Small intestine (tissue), 7 donors: ENCODE results near the gene C1QTNF8. TPM values are rescaled to one million over a fixed set of nuclear protein-coding genes. Genes with fewer than 3 reads are reported as not detected.

Source experiments
- DNase-seq, 2 donors: peaks; one replicate each; pipeline versions ENCODE4 v3.0.0 to v3.0.0-alpha.2; 2013
- FAIRE-seq: peaks from 2 replicates; lab custom pipeline; 2012; peaks lifted over from hg19 to GRCh38; lab: Jason Lieb, UNC
- H3K27ac ChIP-seq, 3 donors: one replicate each; pipeline ENCODE4 v1.5.1; 2013; ENCODE audit warnings: low read length in 2 of 3, mild to moderate bottlenecking in 2 of 3, control low read depth in 1 of 3, inconsistent platforms in 1 of 3, low read depth in 1 of 3, moderate library complexity in 1 of 3
- H3K27me3 ChIP-seq, 3 donors: one replicate each; pipeline ENCODE4 v1.6.1; 2013; ENCODE audit warnings: low read length in 3 of 3, inconsistent platforms in 1 of 3; ENCODE audit not compliant: control insufficient read depth in 3 of 3, insufficient read depth in 3 of 3
- H3K36me3 ChIP-seq, 3 donors: one replicate each; pipeline ENCODE4 v1.6.1; 2013; ENCODE audit warnings: low read length in 3 of 3, inconsistent platforms in 1 of 3, low read depth in 1 of 3, mild to moderate bottlenecking in 1 of 3, moderate library complexity in 1 of 3; ENCODE audit not compliant: control insufficient read depth in 3 of 3, insufficient read depth in 2 of 3
- H3K4me1 ChIP-seq, 3 donors: one replicate each; pipeline ENCODE4 v1.6.1; 2013; ENCODE audit warnings: low read length in 2 of 3, inconsistent platforms in 1 of 3, low read depth in 1 of 3, mild to moderate bottlenecking in 1 of 3, moderate library complexity in 1 of 3; ENCODE audit not compliant: control insufficient read depth in 3 of 3, insufficient read depth in 2 of 3
- H3K4me3 ChIP-seq, 3 donors: one replicate each; pipeline ENCODE4 v1.5.1; 2013; ENCODE audit warnings: low read length in 3 of 3, control low read depth in 1 of 3, inconsistent platforms in 1 of 3, low read depth in 1 of 3, mild to moderate bottlenecking in 1 of 3, moderate library complexity in 1 of 3
- H3K9me3 ChIP-seq, 2 donors: one replicate each; pipeline ENCODE4 v1.6.1; 2013; ENCODE audit warnings: low read depth in 1 of 2, low read length in 1 of 2; ENCODE audit not compliant: control insufficient read depth in 2 of 2, insufficient read depth in 1 of 2
- WGBS, 3 donors: extraction: QIAGEN DNeasy Blood & Tissue Kit; methylation state at CpG; one replicate each; pipeline ENCODE4 v1.1.7; 2013; 5-methylcytosine and 5-hydroxymethylcytosine counted together
- polyA plus RNA-seq, 4 donors: library from polyadenylated mRNA; stranded (reverse) in 3 of 4; unstranded in 1 of 4; fragments of 200-250 nt in 3 of 4; fragments of 120-200 nt in 1 of 4; gene quantifications; one replicate each; pipeline versions ENCODE4 v1.2.1 to v1.2.3, GENCODE V29; 2013
- donor health status: healthy with polysubstance abuse.
- donor health status: control.
- donor health status: control.
- donor health status: Bipolar disorder and iron deficiency.
- donor health status: healthy.

Gene C1QTNF8
- polyA plus RNA-seq, 4 donors = 0.07 TPM; not detected in 3

GRCh38 chr16:1049113-1049975, 46.7 kb downstream of the C1QTNF8 start:
- WGBS, 3 donors = 38 to 76% (median 62%) methylated on average over 25 to 31 of the region's 31 CpGs
- peaks cover 0 to 7% of the 10 kb centered on the region in 2 donors for H3K9me3 ChIP-seq
- H3K4me1 ChIP-seq = peaks cover 0 to 8% (median 0%) of the 10 kb centered on the region in 3 donors
- H3K36me3 ChIP-seq = no peaks in the 10 kb centered on the region
- H3K27ac ChIP-seq = no peak overlapping the region
- FAIRE-seq (no peak), DNase-seq (no peak)
- H3K4me3 ChIP-seq = no peak overlapping the region
- H3K27me3 ChIP-seq = peaks cover 0 to 3% (median 0%) of the 10 kb centered on the region in 3 donors

GRCh38 chr16:1048442-1049112, 47.5 kb downstream of the C1QTNF8 start:
- Histone ChIP-seq H3K9me3 (peaks cover 0 to 7% of the 10 kb centered on the region in 2 donors), H3K27me3 (peaks cover 0 to 3% (median 0%) of the 10 kb centered on the region in 3 donors), H3K27ac (no peak overlapping the region), H3K4me1 (peaks cover 0 to 8% (median 0%) of the 10 kb centered on the region in 3 donors), H3K36me3 (no peaks in the 10 kb centered on the region), H3K4me3 (no peak overlapping the region)
- WGBS, 3 donors = 11 to 20% (median 18%) methylated on average over 30 to 37 of the region's 37 CpGs
- peak; percentile 20 to 65 for DNase-seq
- FAIRE-seq = no peak

GRCh38 chr16:1047801-1048200, 48.2 kb downstream of the C1QTNF8 start:
- peaks cover 0 to 7% of the 10 kb centered on the region in 2 donors for H3K9me3 ChIP-seq
- WGBS, 3 donors = 70 to 77% (median 75%) methylated on average over 15 to 16 of the region's 16 CpGs
- no peak for DNase-seq
- no peaks in the 10 kb centered on the region for H3K36me3 ChIP-seq
- peaks cover 0 to 8% (median 0%) of the 10 kb centered on the region in 3 donors for H3K4me1 ChIP-seq
- H3K27me3 ChIP-seq = peaks cover 0 to 3% (median 0%) of the 10 kb centered on the region in 3 donors
- no peak overlapping the region for H3K4me3 ChIP-seq
- no peak overlapping the region for H3K27ac ChIP-seq
- no peak for FAIRE-seq

- DNase-seq = no peak
- Histone ChIP-seq H3K9me3 (peaks cover 0 to 9% of the 10 kb centered on the region in 2 donors), H3K27ac (no peak overlapping the region), H3K36me3 (no peaks in the 10 kb centered on the region), H3K27me3 (peaks cover 0 to 3% (median 0%) of the 10 kb centered on the region in 3 donors), H3K4me1 (peaks cover 0 to 8% (median 0%) of the 10 kb centered on the region in 3 donors), H3K4me3 (no peak overlapping the region)
- no peak for FAIRE-seq
- 74 to 86% (median 84%) methylated on average over 9 of the region's 9 CpGs for WGBS, 3 donors
Measured at GRCh38 chr16:1047123-1047522, 48.9 kb downstream of the C1QTNF8 start.

- Histone ChIP-seq H3K4me1 (peaks cover 0 to 8% (median 0%) of the 10 kb centered on the region in 3 donors), H3K27ac (no peak overlapping the region), H3K9me3 (peaks cover 0 to 13% of the 10 kb centered on the region in 2 donors), H3K36me3 (no peaks in the 10 kb centered on the region), H3K27me3 (peaks cover 0 to 3% (median 0%) of the 10 kb centered on the region in 3 donors), H3K4me3 (no peak overlapping the region)
- WGBS, 3 donors = 79 to 83% (median 80%) methylated on average over 40 to 49 of the region's 49 CpGs
- DNase-seq = no peak
- FAIRE-seq = no peak
Measured at GRCh38 chr16:1045993-1046911, 49.8 kb downstream of the C1QTNF8 start.

GRCh38 chr16:1045310-1045992, 50.6 kb downstream of the C1QTNF8 start:
- H3K36me3 ChIP-seq = no peaks in the 10 kb centered on the region
- H3K4me3 ChIP-seq = no peak overlapping the region
- H3K4me1 ChIP-seq = peaks cover 0 to 8% (median 0%) of the 10 kb centered on the region in 3 donors
- 56 to 61% (median 58%) methylated on average over 30 to 38 of the region's 38 CpGs for WGBS, 3 donors
- peaks cover 0 to 14% of the 10 kb centered on the region in 2 donors for H3K9me3 ChIP-seq
- peaks cover 0 to 3% (median 0%) of the 10 kb centered on the region in 3 donors for H3K27me3 ChIP-seq
- H3K27ac ChIP-seq = no peak overlapping the region
- FAIRE-seq (no peak), DNase-seq (no peak)

GRCh38 chr16:1044460-1045309, 51.4 kb downstream of the C1QTNF8 start:
- no peak overlapping the region for H3K4me3 ChIP-seq
- FAIRE-seq (no peak), DNase-seq (no peak)
- 57 to 65% (median 62%) methylated on average over 36 to 43 of the region's 43 CpGs for WGBS, 3 donors
- H3K27ac ChIP-seq = no peak overlapping the region
- peaks cover 0 to 18% of the 10 kb centered on the region in 2 donors for H3K9me3 ChIP-seq
- H3K36me3 ChIP-seq = no peaks in the 10 kb centered on the region
- H3K4me1 ChIP-seq = peaks cover 0 to 8% (median 0%) of the 10 kb centered on the region in 3 donors
- peaks cover 0 to 3% (median 0%) of the 10 kb centered on the region in 3 donors for H3K27me3 ChIP-seq
